ENCODE results near the gene ANKRD10.

ANKRD10 gene

GRCh38 chr13:110885516-110885915 lies 29.4 kb downstream of the ANKRD10 start:
- no peak for DNase-seq

- DNase-seq: no peak
Observed at GRCh38 chr13:110884517-110884916, 30.4 kb downstream of the ANKRD10 start.

GRCh38 chr13:110883542-110883941 lies 31.3 kb downstream of the ANKRD10 start:
- DNase-seq: no peak

- DNase-seq: no peak
Observed at GRCh38 chr13:110882972-110883371, 31.9 kb downstream of the ANKRD10 start.

GRCh38 chr13:110881839-110882627 lies 32.8 kb downstream of the ANKRD10 start:
- DNase-seq: no peak

- no peak for DNase-seq
Observed at GRCh38 chr13:110880627-110881026, 34.2 kb downstream of the ANKRD10 start.

GRCh38 chr13:110879482-110879881 lies 35.4 kb downstream of the ANKRD10 start:
- DNase-seq: no peak

- DNase-seq: no peak
Observed at GRCh38 chr13:110877737-110878258, 37.1 kb downstream of the ANKRD10 start.

GRCh38 chr13:110876609-110877008 lies 38.3 kb downstream of the ANKRD10 start:
- DNase-seq: no peak

- DNase-seq: no peak
Observed at GRCh38 chr13:110875241-110875640, 39.6 kb downstream of the ANKRD10 start.

- DNase-seq: peak; percentile 46
Observed at GRCh38 chr13:110874508-110874960, 40.3 kb downstream of the ANKRD10 start.

- no peak for DNase-seq
Observed at GRCh38 chr13:110873639-110874507, 41.0 kb downstream of the ANKRD10 start.

GRCh38 chr13:110872768-110873638 lies 41.9 kb downstream of the ANKRD10 start:
- no peak for DNase-seq

GRCh38 chr13:110872034-110872767 lies 42.7 kb downstream of the ANKRD10 start:
- DNase-seq: no peak

GRCh38 chr13:110869805-110870706 lies 44.8 kb downstream of the ANKRD10 start:
- no peak for DNase-seq

- DNase-seq: no peak
Observed at GRCh38 chr13:110869231-110869804, 45.6 kb downstream of the ANKRD10 start.

GRCh38 chr13:110868720-110869119 lies 46.1 kb downstream of the ANKRD10 start:
- DNase-seq: no peak

GRCh38 chr13:110867380-110867779 lies 47.5 kb downstream of the ANKRD10 start:
- no peak for DNase-seq

- DNase-seq: no peak
Observed at GRCh38 chr13:110866491-110867170, 48.2 kb downstream of the ANKRD10 start.

GRCh38 chr13:110863685-110864084 lies 51.2 kb downstream of the ANKRD10 start:
- no peak for DNase-seq
